Activated naive CD8-positive, alpha-beta T cell (primary cell): ENCODE results near the gene GALNT2.

Experiments
- H3K27ac Mint-ChIP-seq: one replicate; pipeline ENCODE4 v1.8.0; 2021; ENCODE audit warnings: mixed read lengths
- H3K27me3 Mint-ChIP-seq: one replicate; pipeline ENCODE4 v1.8.0; 2021; ENCODE audit warnings: mixed read lengths
- H3K36me3 Mint-ChIP-seq: one replicate; pipeline ENCODE4 v1.8.0; 2021; ENCODE audit warnings: mixed read lengths
- H3K4me1 Mint-ChIP-seq: one replicate; pipeline ENCODE4 v1.8.0; 2021; ENCODE audit warnings: low read depth, mixed read lengths
- H3K4me3 Mint-ChIP-seq: one replicate; pipeline ENCODE4 v1.8.0; 2021; ENCODE audit warnings: mild to moderate bottlenecking, mixed read lengths
- H3K9me3 Mint-ChIP-seq: one replicate; pipeline ENCODE4 v1.8.0; 2021; ENCODE audit warnings: low read depth, mixed read lengths

The GALNT2 gene

DNA sequence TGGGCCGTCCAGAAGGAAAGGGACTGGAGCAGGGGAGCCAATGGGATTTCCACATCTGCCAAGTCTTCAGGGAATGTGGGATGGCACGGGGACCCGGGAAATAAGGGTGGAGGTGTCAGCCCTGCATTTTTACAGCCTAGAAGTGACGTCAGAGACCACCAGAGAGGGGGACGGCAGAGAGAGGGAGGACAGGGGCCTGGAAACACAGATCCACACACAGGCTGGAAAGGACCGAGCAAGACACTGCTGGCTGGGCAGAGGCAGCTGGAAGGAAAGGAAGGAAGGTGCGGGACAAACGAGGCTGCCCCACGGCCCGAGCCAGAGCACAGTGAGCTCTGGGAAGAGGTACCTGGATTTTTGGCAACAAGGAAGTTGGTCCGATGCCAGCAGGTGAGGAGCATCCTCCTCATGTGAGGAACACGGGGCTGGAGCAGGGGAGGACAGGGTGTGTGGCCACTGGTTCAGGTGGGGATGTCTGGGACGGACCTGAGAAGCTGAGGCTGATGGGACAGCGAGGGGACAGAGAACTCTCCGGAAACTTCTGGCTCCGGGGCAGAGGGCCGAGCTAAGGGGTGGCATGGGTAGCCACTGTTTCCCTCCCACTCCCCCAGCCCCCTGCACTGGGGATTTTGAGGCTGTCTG is 220.8 kb downstream of the GALNT2 start:
- Mint-ChIP-seq H3K27ac (no peak overlapping the region), H3K4me3 (no peak overlapping the region), H3K9me3 (no peaks in the 10 kb centered on the region), H3K36me3 (no peaks in the 10 kb centered on the region), H3K4me1 (peaks cover 11% of the 10 kb centered on the region), H3K27me3 (peaks cover 2% of the 10 kb centered on the region)

DNA sequence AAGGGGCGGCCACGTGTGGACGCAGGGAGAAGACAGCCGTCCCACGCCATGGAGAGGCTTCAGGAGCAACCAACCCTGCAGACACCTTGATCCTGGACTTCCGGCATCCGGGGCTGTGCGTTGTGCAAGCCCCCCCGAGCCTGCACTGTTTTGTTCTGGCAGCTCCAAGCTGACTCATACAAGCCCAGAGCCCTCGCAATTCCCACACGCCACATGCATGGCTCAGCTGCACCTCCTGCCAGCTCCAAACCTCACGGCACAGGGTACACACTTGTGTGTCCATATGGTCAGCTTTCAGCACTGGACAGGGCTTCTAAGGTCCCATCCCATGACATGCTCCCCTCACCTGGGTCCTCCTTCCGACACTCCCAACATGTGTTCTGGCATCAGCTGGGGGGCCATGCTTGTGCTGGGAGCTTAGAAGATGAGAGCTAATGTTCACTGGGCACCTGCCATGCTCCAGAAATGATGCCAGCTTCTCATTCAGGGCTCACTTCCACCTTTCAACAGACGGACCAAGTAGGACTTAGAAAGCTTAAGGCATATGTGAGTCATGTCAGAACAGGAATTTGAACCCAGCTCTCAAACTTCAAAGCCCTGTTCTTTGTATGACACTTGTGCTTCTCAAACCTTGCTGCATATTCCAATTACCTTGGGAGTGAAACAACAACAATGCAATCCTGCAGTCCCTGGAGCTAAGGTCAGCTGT is 221.8 kb downstream of the GALNT2 start:
- Mint-ChIP-seq H3K4me1 (peaks cover 11% of the 10 kb centered on the region), H3K36me3 (no peaks in the 10 kb centered on the region), H3K27me3 (peaks cover 7% of the 10 kb centered on the region), H3K27ac (no peak overlapping the region), H3K4me3 (no peak overlapping the region), H3K9me3 (no peaks in the 10 kb centered on the region)

DNA sequence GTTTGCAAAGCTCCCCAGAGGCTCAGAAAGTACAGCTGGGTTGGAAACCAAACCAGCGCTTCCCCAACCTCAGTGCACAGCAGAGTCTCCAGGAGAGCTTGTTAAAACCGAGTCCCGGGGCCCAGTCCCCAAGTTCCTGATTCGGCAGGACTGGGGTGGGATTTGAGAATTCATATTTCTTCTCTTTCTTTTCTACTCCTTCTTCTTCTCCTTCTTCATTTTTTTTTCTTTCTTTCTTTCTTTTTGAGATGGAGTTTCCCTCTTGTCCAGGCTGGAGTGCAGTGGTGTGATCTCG is 222.3 kb downstream of the GALNT2 start:
- H3K36me3 Mint-ChIP-seq, result no peaks in the 10 kb centered on the region
- no peaks in the 10 kb centered on the region for H3K9me3 Mint-ChIP-seq
- peaks cover 11% of the 10 kb centered on the region for H3K4me1 Mint-ChIP-seq
- H3K27ac Mint-ChIP-seq, result no peak overlapping the region
- peaks cover 7% of the 10 kb centered on the region for H3K27me3 Mint-ChIP-seq
- no peak overlapping the region for H3K4me3 Mint-ChIP-seq

DNA sequence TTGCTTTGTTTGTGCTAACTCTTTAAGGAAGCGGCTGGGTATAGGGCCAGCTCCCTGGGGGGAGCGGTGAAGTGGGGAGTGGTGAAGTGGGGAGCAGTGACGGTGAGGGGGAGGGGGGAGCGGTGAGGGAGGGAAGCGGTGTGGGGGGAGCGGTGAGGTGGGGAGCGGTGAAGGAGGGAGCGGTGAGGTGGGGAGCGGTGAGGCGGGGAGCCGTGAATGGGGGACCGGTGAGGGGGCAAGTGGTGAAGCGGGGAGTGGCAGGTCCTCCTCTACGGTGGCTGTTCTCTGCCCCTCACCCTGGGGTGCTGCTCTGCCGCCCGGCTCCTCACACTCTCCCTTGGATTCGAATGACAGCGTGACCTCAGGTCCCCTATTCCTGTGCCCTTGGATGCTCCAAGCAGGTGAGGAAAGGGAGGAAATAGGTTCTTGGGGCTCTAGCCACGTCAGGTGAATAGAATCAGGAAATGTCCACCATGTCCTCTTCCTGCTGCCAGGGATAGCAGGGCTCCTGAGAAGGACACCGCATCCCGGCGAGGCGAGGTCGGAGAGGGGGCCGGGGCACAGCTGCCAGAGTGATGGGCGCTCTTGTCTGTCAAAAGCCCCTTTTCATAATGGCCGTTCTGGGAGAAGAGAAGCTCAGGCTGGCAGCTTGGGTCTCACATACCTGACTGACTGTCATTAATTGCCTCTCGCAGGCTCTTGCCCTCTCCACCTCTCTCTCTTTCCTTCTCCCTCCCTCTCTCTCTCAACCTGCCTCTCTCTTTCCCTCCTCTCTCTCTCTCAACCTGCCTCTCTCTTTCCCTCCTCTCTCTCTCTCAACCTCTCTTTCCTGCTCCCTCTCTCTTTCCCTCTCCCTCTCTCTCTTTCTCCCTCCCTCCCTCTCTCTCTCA is 224.9 kb downstream of the GALNT2 start:
- Mint-ChIP-seq H3K4me3 (peak overlapping the region; percentile 35), H3K36me3 (no peaks in the 10 kb centered on the region), H3K27me3 (peaks cover 19% of the 10 kb centered on the region), H3K9me3 (no peaks in the 10 kb centered on the region), H3K4me1 (peaks cover 11% of the 10 kb centered on the region), H3K27ac (no peak overlapping the region)

DNA sequence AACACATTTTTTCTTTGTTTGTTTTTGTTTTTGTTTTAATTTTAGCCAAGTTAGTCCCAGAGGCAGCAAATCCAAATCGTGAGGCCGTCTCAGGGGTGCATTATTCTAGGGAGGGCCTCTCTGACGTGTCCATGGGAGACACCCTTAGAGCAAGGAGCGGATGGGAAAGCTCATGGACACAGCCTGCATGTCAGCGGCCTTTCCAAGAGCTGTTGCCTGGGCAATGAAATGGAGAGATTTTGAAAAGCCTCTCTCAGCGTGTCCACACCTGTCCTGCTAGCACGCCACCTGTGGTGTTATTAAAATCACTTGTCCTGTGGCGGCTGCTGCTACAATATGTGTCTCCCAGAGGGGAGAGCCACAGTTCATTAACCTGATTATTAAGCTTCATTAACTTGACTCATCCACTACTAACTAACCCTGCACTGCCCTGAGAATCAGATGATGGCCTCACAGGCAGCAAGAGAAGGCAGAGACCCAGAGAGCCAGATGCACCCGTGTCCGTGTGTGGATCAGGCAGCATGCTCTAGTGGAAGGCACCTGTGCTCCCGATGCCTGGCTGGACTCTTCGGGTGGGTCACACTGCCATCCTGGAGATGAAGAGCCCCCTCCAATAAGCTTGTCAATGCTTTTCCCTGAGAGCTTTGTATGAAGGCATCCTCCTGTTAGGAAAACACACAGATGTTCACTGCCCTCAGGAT is 225.8 kb downstream of the GALNT2 start:
- H3K36me3 Mint-ChIP-seq, result no peaks in the 10 kb centered on the region
- H3K27me3 Mint-ChIP-seq, result peaks cover 19% of the 10 kb centered on the region
- no peaks in the 10 kb centered on the region for H3K9me3 Mint-ChIP-seq
- H3K4me3 Mint-ChIP-seq, result no peak overlapping the region
- H3K27ac Mint-ChIP-seq, result no peak overlapping the region
- H3K4me1 Mint-ChIP-seq, result peaks cover 11% of the 10 kb centered on the region

DNA sequence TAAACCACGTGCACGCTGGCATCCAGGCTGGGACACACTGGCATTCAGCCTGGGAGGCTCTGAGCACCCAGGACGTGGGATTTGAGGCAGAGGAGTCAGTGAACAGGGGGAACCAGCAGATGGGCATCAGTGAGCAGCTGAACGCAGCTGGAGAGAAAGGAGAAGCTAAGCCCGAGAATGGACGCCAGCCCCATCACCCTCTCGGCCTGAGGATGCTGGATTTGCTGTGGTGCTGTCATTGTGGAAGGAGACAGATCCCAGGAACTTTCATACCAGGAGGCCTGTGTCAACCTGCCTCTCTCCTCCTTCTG is 226.3 kb downstream of the GALNT2 start:
- Mint-ChIP-seq H3K27ac (no peak overlapping the region), H3K9me3 (no peaks in the 10 kb centered on the region), H3K4me1 (peaks cover 11% of the 10 kb centered on the region), H3K4me3 (no peak overlapping the region), H3K36me3 (no peaks in the 10 kb centered on the region), H3K27me3 (peaks cover 19% of the 10 kb centered on the region)

DNA sequence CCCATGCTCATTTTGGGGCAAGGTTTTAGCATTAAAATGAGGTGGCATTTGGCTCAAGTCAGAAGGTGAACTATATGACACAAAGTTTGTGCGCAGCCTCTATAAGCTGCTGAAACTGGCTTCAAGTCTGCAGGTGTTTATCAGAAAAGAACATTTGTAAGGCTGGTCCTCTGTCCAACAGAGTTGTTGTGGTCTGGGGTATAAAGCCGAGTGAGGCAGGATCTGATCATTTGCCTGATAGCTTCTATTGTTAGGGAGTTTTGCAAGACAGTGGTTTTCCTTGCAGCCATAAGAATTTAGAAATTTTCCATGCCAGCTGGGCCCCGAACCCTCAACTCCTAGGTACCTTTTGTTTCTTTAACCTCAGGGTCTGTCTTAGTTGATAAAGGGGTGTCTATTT is 228.3 kb downstream of the GALNT2 start:
- H3K4me3 Mint-ChIP-seq, result no peak overlapping the region
- no peaks in the 10 kb centered on the region for H3K36me3 Mint-ChIP-seq
- peaks cover 17% of the 10 kb centered on the region for H3K27me3 Mint-ChIP-seq
- peaks cover 11% of the 10 kb centered on the region for H3K4me1 Mint-ChIP-seq
- no peak overlapping the region for H3K27ac Mint-ChIP-seq
- no peaks in the 10 kb centered on the region for H3K9me3 Mint-ChIP-seq

DNA sequence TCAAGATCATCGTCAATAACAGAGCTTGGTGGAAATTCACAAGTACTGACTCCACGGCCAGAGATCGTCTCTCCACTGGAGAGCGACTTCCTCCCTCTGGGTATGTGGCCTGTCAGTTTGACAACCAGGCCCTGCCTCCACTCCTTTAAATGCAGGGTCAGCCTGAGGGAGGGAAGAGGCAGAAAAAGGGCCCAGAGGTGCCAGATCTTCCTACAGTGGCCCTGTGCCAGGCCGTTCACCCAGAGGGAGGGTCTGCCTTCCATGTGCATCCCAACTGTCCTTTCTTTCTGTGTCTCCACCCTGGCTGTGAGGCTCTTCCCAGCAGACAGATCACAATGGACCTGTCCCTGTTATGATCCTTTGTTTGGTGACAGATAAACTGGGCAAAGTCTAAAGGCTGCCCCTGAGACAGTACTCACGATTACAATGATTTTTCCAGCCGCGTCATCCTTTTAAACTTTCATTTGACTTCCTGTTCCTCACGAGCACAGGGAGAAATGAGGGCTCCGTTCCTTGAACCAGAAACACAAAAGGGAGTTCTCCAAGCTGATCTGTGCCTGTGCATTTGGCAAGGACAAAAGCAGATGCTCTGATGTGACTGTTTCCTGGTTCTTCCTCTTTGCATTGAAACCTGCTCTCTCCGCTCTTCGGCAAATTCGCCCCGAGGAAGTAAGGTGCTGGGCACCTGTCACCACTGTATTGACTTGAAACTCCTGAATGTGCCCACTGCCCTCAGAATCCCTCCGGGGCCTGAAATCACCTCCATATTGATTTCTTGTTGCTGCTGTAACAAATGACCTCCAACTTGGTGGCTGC is 232.4 kb downstream of the GALNT2 start:
- no peaks in the 10 kb centered on the region for H3K36me3 Mint-ChIP-seq
- H3K4me3 Mint-ChIP-seq, result no peak overlapping the region
- H3K27ac Mint-ChIP-seq, result no peak overlapping the region
- peaks cover 7% of the 10 kb centered on the region for H3K4me1 Mint-ChIP-seq
- H3K27me3 Mint-ChIP-seq, result peaks cover 12% of the 10 kb centered on the region
- no peaks in the 10 kb centered on the region for H3K9me3 Mint-ChIP-seq

DNA sequence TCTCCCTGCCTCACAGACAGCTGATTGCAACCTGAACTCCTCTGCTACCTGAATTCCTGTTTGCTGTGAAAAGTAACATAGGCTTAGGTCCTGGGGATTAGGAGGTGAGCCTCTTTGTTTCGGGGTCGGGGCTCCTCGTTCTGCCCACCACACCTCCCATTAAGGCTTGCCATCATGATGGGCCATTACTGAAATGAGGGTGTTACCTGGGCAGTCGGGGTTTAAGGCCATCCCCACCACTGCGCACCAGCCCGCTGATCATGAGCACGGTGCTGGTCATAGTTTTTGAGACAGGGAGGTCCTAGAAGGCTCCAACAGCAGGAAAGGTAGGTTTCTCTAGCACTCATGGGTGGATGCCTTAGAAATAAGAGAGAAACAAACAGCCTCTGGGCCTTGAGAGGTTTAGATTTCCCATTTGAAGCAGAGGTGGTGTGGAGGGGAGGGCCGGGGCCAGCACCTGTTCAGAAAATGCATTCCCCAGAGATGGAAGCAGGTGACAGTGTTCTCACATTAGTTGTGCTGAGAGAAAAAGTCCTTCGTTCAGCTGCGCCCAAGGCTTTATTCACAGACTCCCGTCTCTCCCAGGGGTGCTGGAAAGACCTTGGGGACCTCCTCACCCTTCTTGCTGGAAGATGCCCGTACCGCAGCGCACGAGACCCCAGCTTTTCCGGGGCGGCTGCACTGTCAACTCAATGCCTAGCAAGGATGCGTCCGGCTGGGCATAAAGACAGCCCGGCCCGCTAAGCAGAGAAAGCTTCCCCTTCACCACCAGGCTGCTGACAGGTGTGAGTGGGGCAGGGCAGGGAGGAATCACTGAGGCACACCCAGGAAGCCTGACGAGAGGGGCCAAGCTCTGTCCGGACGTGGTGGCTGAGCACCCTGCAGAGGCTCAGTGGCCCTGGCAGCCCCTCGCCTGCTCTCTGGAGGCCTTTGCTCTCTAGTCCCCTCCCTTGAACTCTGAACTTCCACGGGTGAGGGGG is 233.6 kb downstream of the GALNT2 start:
- Mint-ChIP-seq H3K4me3 (no peak overlapping the region), H3K27ac (no peak overlapping the region), H3K4me1 (peaks cover 7% of the 10 kb centered on the region), H3K9me3 (no peaks in the 10 kb centered on the region), H3K27me3 (peaks cover 3% of the 10 kb centered on the region), H3K36me3 (no peaks in the 10 kb centered on the region)

DNA sequence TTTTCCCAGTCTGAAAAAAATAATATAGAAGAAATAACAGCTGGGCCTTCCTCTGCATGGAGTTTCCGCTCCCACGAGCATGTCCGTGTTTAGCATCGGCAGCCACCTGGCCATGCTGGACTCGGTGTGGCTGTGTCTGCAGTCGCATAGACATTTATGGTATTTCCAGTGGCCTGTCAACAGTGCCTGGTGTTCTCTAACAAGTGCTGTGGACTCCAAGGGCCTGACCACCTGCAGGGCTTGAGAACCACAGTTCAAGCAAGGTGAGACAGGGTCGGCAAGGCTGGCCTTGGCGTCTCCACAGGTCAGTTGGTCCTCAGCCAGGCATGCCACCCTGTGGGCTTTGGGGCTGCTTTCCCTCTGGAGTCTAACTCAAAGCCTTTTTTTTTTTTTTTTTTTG is 234.3 kb downstream of the GALNT2 start:
- no peak overlapping the region for H3K4me3 Mint-ChIP-seq
- H3K27me3 Mint-ChIP-seq, result peaks cover under 1% of the 10 kb centered on the region
- H3K4me1 Mint-ChIP-seq, result peaks cover 10% of the 10 kb centered on the region
- no peaks in the 10 kb centered on the region for H3K9me3 Mint-ChIP-seq
- H3K36me3 Mint-ChIP-seq, result no peaks in the 10 kb centered on the region
- H3K27ac Mint-ChIP-seq, result no peak overlapping the region

DNA sequence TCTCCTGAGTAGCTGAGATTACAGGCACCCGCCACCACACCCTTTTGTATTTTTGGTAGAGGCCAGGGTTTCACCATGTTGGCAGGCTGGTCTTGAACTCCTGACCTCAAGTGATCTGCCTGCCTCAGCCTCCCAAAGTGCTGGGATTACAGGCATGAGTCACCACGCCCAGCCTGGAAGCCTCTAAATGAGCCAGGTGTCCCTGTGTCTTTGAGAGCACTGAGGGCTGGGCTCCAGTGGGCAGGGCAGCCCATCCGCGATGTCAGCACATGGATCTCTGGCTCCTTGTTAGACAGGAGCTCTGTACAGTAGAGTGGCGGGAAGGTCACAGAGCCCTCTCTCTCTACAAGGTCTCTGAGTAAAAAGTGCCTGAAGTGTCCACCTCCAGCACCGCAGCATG is 234.8 kb downstream of the GALNT2 start:
- no peaks in the 10 kb centered on the region for H3K9me3 Mint-ChIP-seq
- H3K36me3 Mint-ChIP-seq, result no peaks in the 10 kb centered on the region
- no peaks in the 10 kb centered on the region for H3K27me3 Mint-ChIP-seq
- no peak overlapping the region for H3K4me3 Mint-ChIP-seq
- H3K27ac Mint-ChIP-seq, result no peak overlapping the region
- H3K4me1 Mint-ChIP-seq, result peaks cover 12% of the 10 kb centered on the region

DNA sequence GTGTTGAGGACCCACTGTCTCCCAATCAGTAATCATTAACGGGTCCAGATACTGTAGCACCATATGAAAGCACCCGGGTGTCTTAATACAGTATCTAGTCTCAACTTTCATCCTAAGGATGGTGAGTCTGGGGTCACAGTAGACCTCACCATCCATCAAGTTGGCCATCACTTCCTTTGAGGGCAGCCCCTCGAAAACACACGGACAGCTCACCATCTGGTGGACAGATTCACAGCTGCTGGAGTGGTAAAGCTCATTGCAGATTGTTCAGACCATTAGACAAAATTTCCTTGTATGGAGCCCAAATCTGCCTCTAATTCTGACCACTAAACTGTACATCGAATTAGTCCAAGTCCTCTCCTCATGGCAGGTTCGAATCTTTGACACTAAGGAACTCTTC is 236.0 kb downstream of the GALNT2 start:
- peaks cover 12% of the 10 kb centered on the region for H3K4me1 Mint-ChIP-seq
- no peak overlapping the region for H3K4me3 Mint-ChIP-seq
- no peak overlapping the region for H3K27ac Mint-ChIP-seq
- H3K36me3 Mint-ChIP-seq, result no peaks in the 10 kb centered on the region
- H3K9me3 Mint-ChIP-seq, result no peaks in the 10 kb centered on the region
- no peaks in the 10 kb centered on the region for H3K27me3 Mint-ChIP-seq

DNA sequence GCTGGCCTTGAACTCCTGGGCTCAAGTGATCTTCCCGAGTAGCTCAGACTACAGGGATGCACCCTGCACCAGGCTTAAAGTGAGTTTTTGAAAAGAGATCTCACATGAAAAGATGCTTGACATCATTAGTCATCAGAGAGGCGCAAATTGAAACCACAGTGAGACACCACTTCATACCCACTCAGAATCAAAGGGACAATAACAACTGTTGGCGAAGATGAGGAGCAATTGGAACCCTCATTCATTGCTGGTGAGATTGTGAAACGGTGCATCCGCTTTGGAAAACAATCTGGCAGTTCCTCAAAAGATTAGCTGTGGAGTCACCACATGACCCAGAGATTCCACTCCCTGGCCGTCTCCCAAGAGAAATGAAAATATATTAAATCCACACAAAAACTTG is 236.8 kb downstream of the GALNT2 start:
- no peak overlapping the region for H3K4me3 Mint-ChIP-seq
- H3K4me1 Mint-ChIP-seq, result peaks cover 12% of the 10 kb centered on the region
- peak overlapping the region; percentile 46 for H3K27ac Mint-ChIP-seq
- no peaks in the 10 kb centered on the region for H3K9me3 Mint-ChIP-seq
- no peaks in the 10 kb centered on the region for H3K36me3 Mint-ChIP-seq
- H3K27me3 Mint-ChIP-seq, result no peaks in the 10 kb centered on the region
